NCI-H2171 (cell line): Measurements from ENCODE around the gene DAP.

Source experiments
- DNase-seq: peaks from one replicate; lab custom pipeline; 2025; lab: John Stamatoyannopoulos, UW

The DAP gene

GRCh38 chr5:10709933-10710332 lies 51.1 kb downstream of the DAP start:
- no peak for DNase-seq

- DNase-seq, result no peak
Measured at GRCh38 chr5:10709409-10709808, 51.6 kb downstream of the DAP start.

- DNase-seq, result no peak
Measured at GRCh38 chr5:10708189-10708944, 52.7 kb downstream of the DAP start.

- no peak for DNase-seq
Measured at GRCh38 chr5:10707198-10708142, 53.6 kb downstream of the DAP start.

- no peak for DNase-seq
Measured at GRCh38 chr5:10706326-10706725, 54.7 kb downstream of the DAP start.

GRCh38 chr5:10705747-10706146 lies 55.3 kb downstream of the DAP start:
- DNase-seq, result no peak

- no peak for DNase-seq
Measured at GRCh38 chr5:10704949-10705621, 55.9 kb downstream of the DAP start.

GRCh38 chr5:10703676-10704075 lies 57.4 kb downstream of the DAP start:
- no peak for DNase-seq

GRCh38 chr5:10702911-10703491 lies 58.0 kb downstream of the DAP start:
- no peak for DNase-seq

GRCh38 chr5:10702040-10702629 lies 58.9 kb downstream of the DAP start:
- no peak for DNase-seq

- DNase-seq, result no peak
Measured at GRCh38 chr5:10701567-10702039, 59.4 kb downstream of the DAP start.

GRCh38 chr5:10700516-10700915 lies 60.5 kb downstream of the DAP start:
- DNase-seq, result no peak

- no peak for DNase-seq
Measured at GRCh38 chr5:10699987-10700386, 61.0 kb downstream of the DAP start.

- no peak for DNase-seq
Measured at GRCh38 chr5:10699281-10699874, 61.7 kb downstream of the DAP start.

GRCh38 chr5:10695759-10696543 lies 65.1 kb downstream of the DAP start:
- DNase-seq, result no peak

- peak; percentile 72 for DNase-seq
Measured at GRCh38 chr5:10695055-10695649, 65.9 kb downstream of the DAP start.

GRCh38 chr5:10691826-10692785 lies 68.9 kb downstream of the DAP start:
- no peak for DNase-seq
